HepG2 (cell line): ENCODE measurements around the gene RSPRY1. TPM values are rescaled to one million over a fixed set of nuclear protein-coding genes. Genes with fewer than 3 reads are reported as not detected.

Source experiments
- CREB1 ChIP-seq, 2 experiments: fragments of 450-650 bp in 1 of 2; IDR thresholded peaks; 2 replicates each; pipeline ENCODE4 v1.6.1; 2016 to 2017; ENCODE audit warnings: control low read depth in 1 of 2, mild to moderate bottlenecking in 1 of 2, missing compliant biosample characterization in 1 of 2, missing genetic modification characterization in 1 of 2
- CREB3 ChIP-seq: sonication (generic); formaldehyde crosslinking; IDR thresholded peaks from 2 replicates; pipeline ENCODE4 v1.5.0; 2020; ENCODE audit warnings: missing genetic modification reagents
- CREM ChIP-seq, 2 experiments: sonication (generic) in 1 of 2; formaldehyde crosslinking in 1 of 2; IDR thresholded peaks; 2 replicates each; pipeline versions ENCODE4 v1.4.0 to v1.6.1; 2016 to 2020; ENCODE audit warnings: antibody characterized with exemption in 1 of 2, mild to moderate bottlenecking in 1 of 2, missing genetic modification reagents in 1 of 2
- ELF1 ChIP-seq: sonication (generic); formaldehyde crosslinking; IDR thresholded peaks from 2 replicates; pipeline ENCODE4 v1.4.0; 2020; ENCODE audit warnings: missing genetic modification reagents
- ELK4 ChIP-seq: sonication (generic); formaldehyde crosslinking; IDR thresholded peaks from 2 replicates; pipeline ENCODE4 v1.9.0; 2021; ENCODE audit warnings: missing genetic modification reagents, borderline replicate concordance
- GRHL1 ChIP-seq: sonication (generic); formaldehyde crosslinking; conservative IDR thresholded peaks from 2 replicates; pipeline ENCODE4 v1.8.0; 2022; ENCODE audit warnings: missing genetic modification reagents
- HNF4G ChIP-seq, 2 experiments: sonication (generic) in 1 of 2; formaldehyde crosslinking in 1 of 2; IDR thresholded peaks; 2 replicates each; pipeline versions ENCODE4 v1.4.0 to v1.6.1; 2011 to 2020; ENCODE audit warnings: borderline replicate concordance in 2 of 2, low read depth in 2 of 2, mild to moderate bottlenecking in 2 of 2, low read length in 1 of 2, missing genetic modification reagents in 1 of 2, moderate library complexity in 1 of 2
- HNRNPUL1 ChIP-seq: fragments of 200-400 bp; formaldehyde crosslinking; IDR thresholded peaks from 2 replicates; pipeline ENCODE4 v1.6.1; 2017; ENCODE audit warnings: low read depth, mild to moderate bottlenecking, low read length, moderate library complexity
- KMT2A ChIP-seq: sonication (generic); formaldehyde crosslinking; IDR thresholded peaks from 2 replicates; pipeline ENCODE4 v1.4.0; 2020; ENCODE audit warnings: missing genetic modification reagents
- NFKBIZ ChIP-seq: IDR thresholded peaks from 2 replicates; pipeline ENCODE4 v1.6.1; 2018; ENCODE audit warnings: missing genetic modification reagents, missing compliant biosample characterization
- SP5 ChIP-seq: IDR thresholded peaks from 2 replicates; pipeline ENCODE4 v1.6.1; 2016; ENCODE audit warnings: low read depth, borderline replicate concordance
- SPEN ChIP-seq: sonication (generic); formaldehyde crosslinking; IDR thresholded peaks from 2 replicates; pipeline ENCODE4 v1.5.1; 2020; ENCODE audit warnings: low read depth, mild to moderate bottlenecking, missing genetic modification reagents
- SRY ChIP-seq: sonication (generic); formaldehyde crosslinking; IDR thresholded peaks from 2 replicates; pipeline ENCODE4 v1.8.0; 2022; ENCODE audit warnings: mild to moderate bottlenecking, missing genetic modification reagents
- TERF1 ChIP-seq: sonication (generic); formaldehyde crosslinking; IDR thresholded peaks from 2 replicates; pipeline ENCODE4 v1.8.0; 2022; ENCODE audit warnings: mild to moderate bottlenecking, missing genetic modification reagents, moderate library complexity
- TRIM24 ChIP-seq: sonication (generic); formaldehyde crosslinking; IDR thresholded peaks from 2 replicates; pipeline ENCODE4 v1.8.0; 2022; ENCODE audit warnings: mild to moderate bottlenecking, missing genetic modification reagents
- ZBTB43 ChIP-seq: sonication (generic); formaldehyde crosslinking; conservative IDR thresholded peaks from 2 replicates; pipeline ENCODE4 v1.4.0; 2020; ENCODE audit warnings: missing genetic modification reagents
- ZFX ChIP-seq: sonication (generic); formaldehyde crosslinking; IDR thresholded peaks from 2 replicates; pipeline ENCODE4 v1.4.0; 2020; ENCODE audit warnings: mild to moderate bottlenecking, low read depth, missing genetic modification reagents, moderate library complexity
- ZNF292 ChIP-seq: sonication (generic); formaldehyde crosslinking; IDR thresholded peaks from 2 replicates; pipeline ENCODE4 v1.8.1; 2022; ENCODE audit warnings: mild to moderate bottlenecking, low read depth, missing genetic modification reagents, borderline replicate concordance
- ZNF484 ChIP-seq: sonication (generic); formaldehyde crosslinking; IDR thresholded peaks from 2 replicates; pipeline ENCODE4 v1.5.1; 2020; ENCODE audit warnings: mild to moderate bottlenecking, low read depth, missing genetic modification reagents, borderline replicate concordance
- ZNF7 ChIP-seq: IDR thresholded peaks from 2 replicates; pipeline ENCODE4 v1.6.1; 2016; ENCODE audit warnings: missing biosample characterization, missing genetic modification reagents
- polyA plus RNA-seq, 8 experiments: library from polyadenylated mRNA; depleted of rRNA in 3 of 8; stranded (reverse) in 7 of 8; unstranded in 1 of 8; fragments of >200 nt; fragmentation: Illumina TruSeq in 4 of 8; extraction: Trizol in 4 of 8; gene quantifications; 2 replicates each; pipeline versions ENCODE4 v1.2.1 to v1.2.3, GENCODE V29; 2011 to 2016; ENCODE audit warnings: low read depth in 4 of 8, missing spikeins in 1 of 8, mixed read lengths in 1 of 8; ENCODE audit not compliant: insufficient read depth in 1 of 8
- total RNA-seq, 5 experiments: library from RNA; depleted of rRNA; stranded (reverse); fragments of >200 nt; fragmentation: Illumina TruSeq; extraction: Trizol; gene quantifications; 2 replicates each; pipeline ENCODE4 v1.2.3, GENCODE V29; 2016; ENCODE audit warnings: low read depth in 1 of 5

Gene RSPRY1
- total and polyA plus RNA-seq, 2 of the 13 experiments (the other 11 are each of a cell fraction or from before 2014, with no cell fraction given): 53.4 to 61.0 TPM

- 0 out of 2 replicates have a peak, but pooled peaks have one; percentile 8 for TF ChIP-seq KMT2A (CRISPR knock-in tag)
- no peak for TF ChIP-seq NFKBIZ (CRISPR knock-in tag)
- TF ChIP-seq ZNF292 (CRISPR knock-in tag): peak; percentile 23; the same call in 1 of the 2 replicates
- TF ChIP-seq ZBTB43 (CRISPR knock-in tag): no peak
- peak; percentile 51; the same call in 1 of the 2 replicates for TF ChIP-seq SP5
- 0 out of 2 replicates have a peak, but pooled peaks have one; percentile 40 for TF ChIP-seq CREM (IDR thresholded peaks at IDR 0.05)
- no peak for TF ChIP-seq CREM (CRISPR knock-in tag; IDR thresholded peaks at IDR 0.05)
- TF ChIP-seq CREB3: 0 out of 2 replicates have a peak, but pooled peaks have one; percentile 50
- TF ChIP-seq HNRNPUL1: no peak
- TF ChIP-seq ZNF484: no peak
- no peak for TF ChIP-seq SRY (CRISPR knock-in tag)
- peak; percentile 29; the same call in 1 of the 2 replicates for TF ChIP-seq HNF4G (IDR thresholded peaks at IDR 0.05; ENCODE audit: borderline replicate concordance, low read depth, low read length)
- no peak for TF ChIP-seq HNF4G (CRISPR knock-in tag; IDR thresholded peaks at IDR 0.05; ENCODE audit: borderline replicate concordance, low read depth)
- TF ChIP-seq ELF1: 0 out of 2 replicates have a peak, but pooled peaks have one; percentile 14
- no peak for TF ChIP-seq TERF1 (CRISPR knock-in tag)
- TF ChIP-seq ZNF7 (CRISPR knock-in tag): no peak
- 0 out of 2 replicates have a peak, but pooled peaks have one; percentile 34 for TF ChIP-seq SPEN (CRISPR knock-in tag)
- no peak for TF ChIP-seq TRIM24 (CRISPR knock-in tag)
- TF ChIP-seq CREB1 (IDR thresholded peaks at IDR 0.05): no peak
- peak; percentile 57 for TF ChIP-seq CREB1 (CRISPR knock-in tag; IDR thresholded peaks at IDR 0.05)
- 0 out of 2 replicates have a peak, but pooled peaks have one; percentile 37 for TF ChIP-seq ZFX (CRISPR knock-in tag)
- TF ChIP-seq GRHL1 (CRISPR knock-in tag): no peak
- no peak for TF ChIP-seq ELK4 (CRISPR knock-in tag)
Measured at GRCh38 chr16:57268804-57269800, 83.0 kb downstream of the RSPRY1 start (continued).
